ENCODE measurements around the gene EMID1.

- TF ChIP-seq CTCF (IDR thresholded peaks at IDR 0.05) = no peak
- TF ChIP-seq POLR2A (IDR thresholded peaks at IDR 0.05) = no peak
Observed at GRCh38 chr22:29254286-29254660, 48.6 kb downstream of the EMID1 start.
